ENCODE results near the gene KLHL13. TPM values are rescaled to one million over a fixed set of nuclear protein-coding genes. Genes with fewer than 3 reads are reported as not detected.
A peak's percentile ranks its signal among the peaks of the same experiment; 100 is the strongest.
"Not testable (repeated sequence)": the region's sequence is repeated elsewhere in the genome, so short reads cannot be mapped to it uniquely, and the experiment has no call there.

The KLHL13 gene
- polyA plus RNA-seq, 1 experiment = 10.7 TPM

DNA sequence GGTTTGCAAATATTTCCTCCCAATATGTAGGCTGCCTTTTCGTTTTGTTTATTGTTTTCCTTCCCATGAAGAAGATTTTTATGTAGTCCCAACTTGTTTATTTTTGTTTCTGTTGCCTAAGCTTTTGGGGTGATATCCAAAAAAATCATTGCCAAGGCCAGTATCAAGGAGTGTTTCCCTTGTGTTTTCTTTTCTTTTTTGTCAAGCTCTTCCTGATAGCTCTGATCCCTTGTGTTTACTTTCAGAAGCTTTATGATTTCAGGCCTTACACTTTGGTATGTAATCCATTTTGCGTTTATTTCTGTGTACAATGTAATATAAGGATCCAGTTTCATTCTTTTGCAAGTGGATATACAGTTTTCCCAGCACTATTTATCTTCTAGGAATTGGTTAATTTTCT lies 93.9 kb downstream of the KLHL13 start:
- ChIA-PET CTCF (no interaction called here), POLR2A (no interaction called here)
- H3K27ac ChIP-seq (ENCODE audit: low read depth, low read length) = no peak overlapping the region
- H3K4me3 ChIP-seq (ENCODE audit: low read depth, low read length) = no peak overlapping the region
- TF ChIP-seq, protein P1, sequence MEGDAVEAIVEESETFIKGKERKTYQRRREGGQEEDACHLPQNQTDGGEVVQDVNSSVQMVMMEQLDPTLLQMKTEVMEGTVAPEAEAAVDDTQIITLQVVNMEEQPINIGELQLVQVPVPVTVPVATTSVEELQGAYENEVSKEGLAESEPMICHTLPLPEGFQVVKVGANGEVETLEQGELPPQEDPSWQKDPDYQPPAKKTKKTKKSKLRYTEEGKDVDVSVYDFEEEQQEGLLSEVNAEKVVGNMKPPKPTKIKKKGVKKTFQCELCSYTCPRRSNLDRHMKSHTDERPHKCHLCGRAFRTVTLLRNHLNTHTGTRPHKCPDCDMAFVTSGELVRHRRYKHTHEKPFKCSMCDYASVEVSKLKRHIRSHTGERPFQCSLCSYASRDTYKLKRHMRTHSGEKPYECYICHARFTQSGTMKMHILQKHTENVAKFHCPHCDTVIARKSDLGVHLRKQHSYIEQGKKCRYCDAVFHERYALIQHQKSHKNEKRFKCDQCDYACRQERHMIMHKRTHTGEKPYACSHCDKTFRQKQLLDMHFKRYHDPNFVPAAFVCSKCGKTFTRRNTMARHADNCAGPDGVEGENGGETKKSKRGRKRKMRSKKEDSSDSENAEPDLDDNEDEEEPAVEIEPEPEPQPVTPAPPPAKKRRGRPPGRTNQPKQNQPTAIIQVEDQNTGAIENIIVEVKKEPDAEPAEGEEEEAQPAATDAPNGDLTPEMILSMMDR (IDR thresholded peaks at IDR 0.05; ENCODE audit: low read depth, low read length) = no peak
- no peak for DNase-seq (ENCODE audit: low read depth, low spot score)
- H3K9me3 ChIP-seq (ENCODE audit: control insufficient read depth, insufficient read depth, low read length) = no peaks in the 10 kb centered on the region
- H3K27me3 ChIP-seq (ENCODE audit: control insufficient read depth, insufficient read depth, low read length) = no peaks in the 10 kb centered on the region

- ChIA-PET POLR2A (no interaction called here), CTCF (no interaction called here)
- no peaks in the 10 kb centered on the region for H3K9me3 ChIP-seq (ENCODE audit: control insufficient read depth, insufficient read depth, low read length)
- no peak overlapping the region for H3K27ac ChIP-seq (ENCODE audit: low read depth, low read length)
- H3K27me3 ChIP-seq (ENCODE audit: control insufficient read depth, insufficient read depth, low read length) = no peaks in the 10 kb centered on the region
- no peak for DNase-seq (ENCODE audit: low read depth, low spot score)
- H3K4me3 ChIP-seq (ENCODE audit: low read depth, low read length) = no peak overlapping the region
- TF ChIP-seq, protein P1 (IDR thresholded peaks at IDR 0.05; ENCODE audit: low read depth, low read length) = no peak
These were observed 100.2 kb downstream of the KLHL13 start for GRCh38 chrX:118016422-118016821.

- H3K4me3 ChIP-seq (ENCODE audit: low read depth, low read length); H3K27me3 ChIP-seq (ENCODE audit: control insufficient read depth, insufficient read depth, low read length); H3K9me3 ChIP-seq (ENCODE audit: control insufficient read depth, insufficient read depth, low read length); CTCF ChIA-PET; POLR2A ChIA-PET; DNase-seq (ENCODE audit: low read depth, low spot score); H3K27ac ChIP-seq (ENCODE audit: low read depth, low read length): not testable (repeated sequence)
These were observed 114.2 kb downstream of the KLHL13 start for GRCh38 chrX:118002417-118002816.

GRCh38 chrX:118000518-118000917 lies 116.1 kb downstream of the KLHL13 start:
- H3K4me3 ChIP-seq (ENCODE audit: low read depth, low read length) = no peak overlapping the region
- TF ChIP-seq, protein P1 (IDR thresholded peaks at IDR 0.05; ENCODE audit: low read depth, low read length) = no peak
- ChIA-PET CTCF (no interaction called here), POLR2A (no interaction called here)
- no peak overlapping the region for H3K27ac ChIP-seq (ENCODE audit: low read depth, low read length)
- H3K27me3 ChIP-seq (ENCODE audit: control insufficient read depth, insufficient read depth, low read length) = no peaks in the 10 kb centered on the region
- DNase-seq (ENCODE audit: low read depth, low spot score) = no peak
- no peaks in the 10 kb centered on the region for H3K9me3 ChIP-seq (ENCODE audit: control insufficient read depth, insufficient read depth, low read length)

GRCh38 chrX:117998171-117998570 lies 118.4 kb downstream of the KLHL13 start:
- Histone ChIP-seq H3K27me3 (ENCODE audit: control insufficient read depth, insufficient read depth, low read length) (no peaks in the 10 kb centered on the region), H3K9me3 (ENCODE audit: control insufficient read depth, insufficient read depth, low read length) (no peaks in the 10 kb centered on the region), H3K4me3 (ENCODE audit: low read depth, low read length) (no peak overlapping the region), H3K27ac (ENCODE audit: low read depth, low read length) (no peak overlapping the region)
- TF ChIP-seq, protein P1 (IDR thresholded peaks at IDR 0.05; ENCODE audit: low read depth, low read length) = no peak
- POLR2A ChIA-PET = no interaction called here
- DNase-seq (ENCODE audit: low read depth, low spot score) = no peak
- CTCF ChIA-PET = no interaction called here

- Histone ChIP-seq H3K27me3 (ENCODE audit: control insufficient read depth, insufficient read depth, low read length) (no peaks in the 10 kb centered on the region), H3K4me3 (ENCODE audit: low read depth, low read length) (no peak overlapping the region), H3K27ac (ENCODE audit: low read depth, low read length) (no peak overlapping the region), H3K9me3 (ENCODE audit: control insufficient read depth, insufficient read depth, low read length) (no peaks in the 10 kb centered on the region)
- CTCF ChIA-PET = interaction anchor here (1.1 kb wide), 1 partner anchor 257 kb away, joined by 5 read pairs; no protein-coding TSS in a partner anchor
- TF ChIP-seq, protein P1 (IDR thresholded peaks at IDR 0.05; ENCODE audit: low read depth, low read length) = peak; percentile 18; the same call in 1 of the 2 replicates
- POLR2A ChIA-PET = no interaction called here
- DNase-seq (ENCODE audit: low read depth, low spot score) = no peak
These were observed 119.6 kb downstream of the KLHL13 start for GRCh38 chrX:117996918-117997480.

Measured in AG04450 (cell line).